ENCODE measurements around the gene ACTBL2. TPM values are rescaled to one million over a fixed set of nuclear protein-coding genes. Genes with fewer than 3 reads are reported as not detected.

Gene ACTBL2
- total RNA-seq, 1 donor from 2014 or later = not detected

- TF ChIP-seq POLR2A (IDR thresholded peaks at IDR 0.05) (no peak), POLR2AphosphoS5 (IDR thresholded peaks at IDR 0.05; ENCODE audit: insufficient read depth in 1 of 2, low read depth in 1 of 2) (no peak), CTCF (IDR thresholded peaks at IDR 0.05) (no peak)
- Histone ChIP-seq H3K9me3 (no peaks in the 10 kb centered on the region), H3K27ac (no peak overlapping the region), H3K27me3 (no peaks in the 10 kb centered on the region), H3K4me1 (peaks cover 16% of the 10 kb centered on the region), H3K4me3 (no peak overlapping the region), H3K36me3 (no peaks in the 10 kb centered on the region)
- intact Hi-C loops (cut with DNase I) = no loop called here
- DNase-seq (ENCODE audit: extremely low spot score in 2 of 2) = no peak
Measured at GRCh38 chr5:57446966-57447365, 35.6 kb downstream of the ACTBL2 start.

- H3K27me3 ChIP-seq = no peaks in the 10 kb centered on the region
- DNase-seq (ENCODE audit: extremely low spot score in 2 of 2) = no peak
- no peaks in the 10 kb centered on the region for H3K9me3 ChIP-seq
- intact Hi-C loops (cut with DNase I) = no loop called here
- TF ChIP-seq POLR2A (IDR thresholded peaks at IDR 0.05) (no peak), POLR2AphosphoS5 (IDR thresholded peaks at IDR 0.05; ENCODE audit: insufficient read depth in 1 of 2, low read depth in 1 of 2) (no peak)
- H3K4me3 ChIP-seq = no peak overlapping the region
- H3K4me1 ChIP-seq = peaks cover 9% of the 10 kb centered on the region
- H3K27ac ChIP-seq = no peak overlapping the region
- no peaks in the 10 kb centered on the region for H3K36me3 ChIP-seq
Measured at GRCh38 chr5:57445705-57446037, 36.9 kb downstream of the ACTBL2 start.

- H3K27ac ChIP-seq = no peak overlapping the region
- no peaks in the 10 kb centered on the region for H3K36me3 ChIP-seq
- peaks cover 9% of the 10 kb centered on the region for H3K4me1 ChIP-seq
- DNase-seq (ENCODE audit: extremely low spot score in 2 of 2) = no peak
- TF ChIP-seq POLR2AphosphoS5 (IDR thresholded peaks at IDR 0.05; ENCODE audit: insufficient read depth in 1 of 2, low read depth in 1 of 2) (no peak), CTCF (IDR thresholded peaks at IDR 0.05) (no peak), POLR2A (IDR thresholded peaks at IDR 0.05) (no peak)
- no peak overlapping the region for H3K4me3 ChIP-seq
- H3K27me3 ChIP-seq = no peaks in the 10 kb centered on the region
- intact Hi-C loops (cut with DNase I) = no loop called here
- no peaks in the 10 kb centered on the region for H3K9me3 ChIP-seq
Measured at GRCh38 chr5:57445006-57445704, 37.5 kb downstream of the ACTBL2 start.

- Histone ChIP-seq H3K4me1 (peaks cover 9% of the 10 kb centered on the region), H3K36me3 (no peaks in the 10 kb centered on the region), H3K27me3 (no peaks in the 10 kb centered on the region), H3K27ac (peak overlapping the region; percentile 9), H3K9me3 (no peaks in the 10 kb centered on the region), H3K4me3 (no peak overlapping the region)
- TF ChIP-seq POLR2AphosphoS5 (IDR thresholded peaks at IDR 0.05; ENCODE audit: insufficient read depth in 1 of 2, low read depth in 1 of 2) = no peak
- TF ChIP-seq CTCF (IDR thresholded peaks at IDR 0.05) = no peak
- no peak for TF ChIP-seq POLR2A (IDR thresholded peaks at IDR 0.05)
- intact Hi-C loops (cut with DNase I) = no loop called here
- DNase-seq (ENCODE audit: extremely low spot score in 2 of 2) = no peak
Measured at GRCh38 chr5:57442080-57442839, 40.4 kb downstream of the ACTBL2 start.

GRCh38 chr5:57441557-57441956, 41.1 kb downstream of the ACTBL2 start:
- no peak for DNase-seq (ENCODE audit: extremely low spot score in 2 of 2)
- intact Hi-C loops (cut with DNase I) = no loop called here
- H3K27ac ChIP-seq = peak overlapping the region; percentile 12
- H3K36me3 ChIP-seq = no peaks in the 10 kb centered on the region
- H3K4me1 ChIP-seq = peaks cover 9% of the 10 kb centered on the region
- no peak overlapping the region for H3K4me3 ChIP-seq
- TF ChIP-seq POLR2AphosphoS5 (IDR thresholded peaks at IDR 0.05; ENCODE audit: insufficient read depth in 1 of 2, low read depth in 1 of 2) = no peak
- no peak for TF ChIP-seq POLR2A (IDR thresholded peaks at IDR 0.05)
- no peak for TF ChIP-seq CTCF (IDR thresholded peaks at IDR 0.05)
- no peaks in the 10 kb centered on the region for H3K27me3 ChIP-seq
- H3K9me3 ChIP-seq = no peaks in the 10 kb centered on the region

All from vagina (tissue), 2 donors.